Stimulated activated CD8-positive, alpha-beta memory T cell treated with anti-CD3 and anti-CD28 coated beads, Interleukin-15, amount 100 ng/mL, for 48 hours (primary cell): ENCODE measurements around the gene ENTPD1.
"Not testable (repeated sequence)": the region's sequence is repeated elsewhere in the genome, so short reads cannot be mapped to it uniquely, and the experiment has no call there.

Source experiments
- DNase-seq, 2 donors: peaks; one replicate each; pipeline ENCODE4 v3.0.0-alpha.2; 2020; ENCODE audit warnings: low read depth in 2 of 2

The ENTPD1 gene

DNA sequence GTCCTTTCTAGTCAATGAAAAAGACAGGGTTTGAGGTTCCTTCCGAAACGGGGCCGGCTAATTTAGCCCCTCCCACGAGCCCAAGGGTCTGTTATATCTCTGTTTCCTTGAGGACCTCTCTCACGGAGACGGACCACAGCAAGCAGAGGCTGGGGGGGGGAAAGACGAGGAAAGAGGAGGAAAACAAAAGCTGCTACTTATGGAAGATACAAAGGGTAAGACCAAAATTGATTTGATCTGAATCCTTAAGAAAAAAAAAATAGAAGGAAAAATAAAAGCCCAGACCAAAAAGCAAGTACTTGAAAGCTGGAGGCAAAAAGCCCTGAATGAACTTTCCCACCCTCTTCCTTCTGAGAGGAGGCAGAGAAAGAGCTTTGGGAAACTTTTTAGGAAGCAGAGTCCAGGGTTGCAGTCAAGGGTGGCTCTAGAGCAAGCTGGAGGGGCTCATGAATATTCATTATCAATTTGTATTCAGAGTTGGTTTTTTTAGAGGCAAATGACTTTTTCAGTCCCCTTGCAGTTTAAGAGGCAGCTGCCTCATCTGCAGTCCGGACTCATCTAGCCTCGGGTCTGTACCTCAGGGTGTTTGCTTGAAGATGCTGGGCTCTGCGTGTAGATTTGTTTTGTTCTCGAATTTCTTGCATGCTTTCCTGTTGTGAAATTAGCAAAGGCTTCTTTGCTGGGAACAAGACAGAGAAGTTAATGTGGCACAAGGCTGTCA lies at the start of gene ENTPD1:
ENTPD1 (plus strand) TSS at position 123 of the 721 bp plus-strand sequence; CDS start at position 200, 77 bp downstream.
- no peak for DNase-seq

DNA sequence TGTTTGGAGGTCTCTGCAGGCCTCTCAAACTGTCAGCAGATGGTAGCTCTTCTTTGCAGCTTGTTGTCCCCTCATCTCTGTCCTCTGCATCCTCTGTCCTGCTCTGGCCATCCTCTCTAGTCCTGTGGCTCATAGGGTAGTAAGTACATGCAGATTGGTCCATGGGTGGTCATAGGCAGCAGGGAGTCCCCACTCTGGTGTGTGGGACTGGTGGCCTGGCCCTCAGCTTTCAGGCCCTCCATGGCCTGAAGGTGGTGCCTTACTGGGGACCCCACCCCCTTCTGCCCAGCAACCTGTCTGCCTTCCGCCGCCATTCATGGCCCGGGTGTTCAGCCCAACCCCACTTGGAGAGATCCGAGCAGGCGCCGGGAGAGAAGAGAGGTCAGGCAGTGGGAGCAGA lies 49.4 kb upstream of the ENTPD1 start:
- no peak for DNase-seq

GRCh38 chr10:95706990-95707389 lies 49.0 kb upstream of the ENTPD1 start:
- DNase-seq: no peak

DNA sequence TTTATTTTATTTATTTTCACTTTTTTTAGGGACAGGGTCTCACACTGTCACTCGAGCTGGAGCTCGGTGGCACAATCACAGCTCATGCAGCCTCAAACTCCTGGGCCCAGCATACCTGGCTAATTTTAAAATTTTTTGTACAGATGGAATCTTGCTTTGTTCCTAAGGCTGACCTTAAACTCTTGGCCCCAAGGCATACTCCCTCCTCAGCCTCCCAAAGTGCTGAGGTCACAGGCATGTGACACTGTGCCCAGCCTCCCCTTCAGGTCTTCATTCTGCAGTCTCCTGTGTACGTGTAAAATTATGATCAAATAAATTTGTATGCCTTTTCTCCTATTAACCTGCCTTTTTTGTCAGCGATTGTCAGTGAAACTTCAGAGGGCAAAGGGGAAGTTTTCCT lies 44.5 kb upstream of the ENTPD1 start:
- DNase-seq: no peak

DNA sequence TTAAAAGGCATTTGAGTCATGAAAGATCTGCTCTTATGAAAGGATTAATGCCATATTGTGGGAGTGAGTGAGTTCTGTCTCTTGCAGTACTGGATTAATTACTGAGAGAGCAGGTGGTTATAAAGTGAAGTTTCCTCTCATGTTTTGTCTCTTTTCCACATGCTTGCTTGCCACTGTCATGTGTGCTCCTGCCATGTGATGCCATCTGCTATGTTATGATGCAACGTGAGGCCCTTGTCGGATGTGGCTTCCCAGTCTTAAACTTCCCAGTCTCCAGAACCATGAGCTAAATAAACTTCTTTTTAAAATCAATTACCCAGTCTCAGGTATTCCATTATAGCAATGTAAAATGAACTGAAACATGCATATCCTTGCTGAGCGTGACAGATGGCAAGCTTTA lies 39.5 kb upstream of the ENTPD1 start:
- DNase-seq: no peak

- no peak for DNase-seq
Measured at GRCh38 chr10:95716866-95717265, 39.1 kb upstream of the ENTPD1 start.

GRCh38 chr10:95720745-95721144 lies 35.2 kb upstream of the ENTPD1 start:
- DNase-seq: not testable (repeated sequence)

GRCh38 chr10:95722496-95722895 lies 33.5 kb upstream of the ENTPD1 start:
- not testable (repeated sequence) for DNase-seq

GRCh38 chr10:95728526-95728925 lies 27.4 kb upstream of the ENTPD1 start:
- DNase-seq: no peak

DNA sequence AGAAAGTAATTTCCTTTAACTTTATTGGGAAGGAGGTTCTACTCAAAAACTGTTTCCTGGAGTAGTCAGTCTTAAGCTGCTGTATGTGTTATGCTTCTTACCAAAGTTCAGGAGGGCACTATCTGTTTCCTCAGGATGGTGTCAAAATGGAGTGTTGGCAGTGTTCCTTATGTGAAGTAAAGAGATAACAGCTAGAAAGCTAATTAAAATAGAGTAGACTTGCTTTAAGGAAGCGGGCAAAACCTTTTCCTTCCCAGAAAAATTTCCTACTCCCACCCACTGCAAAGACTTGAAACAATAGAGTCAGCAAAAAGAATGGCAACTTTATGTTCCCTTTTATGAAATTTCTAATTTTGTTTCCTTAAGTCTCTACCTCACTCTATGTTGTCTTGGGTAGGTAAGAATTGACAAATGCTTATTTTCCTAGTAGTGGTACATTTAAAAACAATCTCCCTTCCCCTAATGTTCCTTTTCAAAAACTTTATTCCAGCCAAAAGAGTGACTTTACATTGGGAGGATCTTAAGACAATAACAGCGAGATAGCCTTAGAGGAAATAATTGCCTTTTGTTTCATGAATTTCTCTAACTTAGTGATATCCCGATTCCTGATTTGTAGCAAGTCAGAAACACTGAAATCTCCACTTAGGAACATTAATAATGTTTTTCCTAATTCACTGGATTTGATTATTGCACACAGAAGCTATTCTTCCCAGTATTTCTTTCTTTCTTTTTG lies 26.5 kb upstream of the ENTPD1 start:
- DNase-seq: no peak

DNA sequence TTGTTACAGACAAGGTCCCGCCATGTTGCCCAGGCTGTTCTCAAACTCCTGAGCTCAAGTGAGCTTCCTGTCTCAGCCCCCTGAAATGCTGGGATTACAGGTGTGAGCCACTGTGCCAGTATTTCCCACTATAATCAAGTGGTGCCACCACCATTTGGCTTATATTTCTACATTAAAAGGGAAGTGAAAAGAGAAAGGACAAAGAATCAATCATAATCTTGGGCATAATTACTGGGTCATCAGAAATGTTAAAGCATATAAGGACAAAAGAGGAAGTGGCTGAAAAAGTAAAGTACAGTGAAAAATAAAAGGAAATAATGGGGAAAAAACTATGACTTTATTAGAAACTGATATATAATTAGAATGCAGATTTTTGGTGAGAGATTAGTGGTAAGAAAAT lies 25.7 kb upstream of the ENTPD1 start:
- no peak for DNase-seq

DNA sequence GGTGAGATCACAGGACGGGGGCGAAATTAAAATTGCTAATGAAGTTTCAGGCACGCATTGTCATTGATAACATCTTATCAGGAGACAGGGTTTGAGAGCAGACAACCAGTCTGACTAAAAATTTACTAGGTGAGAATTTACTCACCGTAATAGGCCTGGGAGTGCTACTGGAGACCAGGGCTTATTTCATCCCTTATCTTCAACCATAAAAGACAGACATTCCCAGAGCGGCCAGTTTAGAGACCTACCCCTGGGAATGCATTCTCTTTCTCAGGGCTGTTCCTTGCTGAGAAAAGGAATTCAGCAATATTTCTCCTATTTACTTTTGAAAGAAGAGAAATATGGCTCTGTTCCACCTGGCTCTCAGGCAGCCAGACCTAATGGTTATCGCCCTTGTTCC lies 23.1 kb upstream of the ENTPD1 start:
- DNase-seq: not testable (repeated sequence)

DNA sequence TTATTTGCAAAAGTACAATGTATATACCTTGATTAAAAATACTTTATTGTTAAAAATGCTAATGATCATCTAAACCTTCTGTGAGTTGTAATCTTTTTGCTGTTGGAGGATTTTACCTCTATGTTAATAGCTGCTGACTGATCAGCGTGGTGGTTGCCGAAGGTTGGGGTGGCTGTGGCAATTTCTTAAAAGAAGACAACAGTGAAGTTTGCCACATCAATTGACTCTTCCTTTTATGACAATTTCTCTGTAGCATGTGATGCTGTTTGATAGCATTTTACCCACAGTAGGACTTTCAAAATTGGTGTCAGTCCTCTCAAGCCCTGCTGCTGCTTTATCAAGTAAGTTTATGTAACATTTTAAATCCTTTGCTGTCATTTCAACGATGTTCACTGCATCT lies 16.9 kb upstream of the ENTPD1 start:
- DNase-seq: no peak

DNA sequence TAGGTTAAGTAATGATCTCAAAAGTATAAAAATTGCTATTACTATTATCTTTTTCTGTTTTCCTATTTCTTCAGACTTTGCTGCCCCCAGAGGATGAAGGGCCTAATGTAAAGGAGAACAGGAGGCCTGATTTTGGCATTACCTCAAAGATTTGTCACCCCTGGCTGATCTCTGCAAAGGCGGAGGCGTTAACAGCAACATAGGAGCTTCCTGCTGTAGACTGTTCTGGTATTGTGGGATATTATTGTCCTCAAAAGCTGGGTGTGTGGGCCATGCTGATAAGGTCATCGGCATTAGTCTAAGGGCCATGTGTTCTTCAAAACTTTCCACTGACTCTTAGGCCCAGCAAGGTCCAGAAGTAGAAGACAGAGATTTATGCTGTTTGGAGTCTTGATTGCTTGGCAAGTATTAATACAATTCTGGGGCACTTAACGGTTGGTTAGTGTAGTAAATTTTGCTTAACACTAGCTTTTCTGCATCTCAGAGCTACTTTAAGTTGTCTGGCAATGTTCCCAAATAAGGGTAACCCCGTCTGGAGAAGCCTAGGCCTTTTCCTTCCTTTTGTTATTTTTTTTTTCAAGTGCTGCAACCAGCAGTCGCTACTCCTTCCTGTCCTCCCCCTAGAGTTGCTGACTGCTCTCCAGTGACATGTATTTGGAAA lies 14.0 kb upstream of the ENTPD1 start:
- DNase-seq: no peak

GRCh38 chr10:95742485-95742884 lies 13.5 kb upstream of the ENTPD1 start:
- no peak for DNase-seq

- no peak for DNase-seq
Measured at GRCh38 chr10:95742962-95743535, 12.9 kb upstream of the ENTPD1 start.

- DNase-seq: no peak
Measured at GRCh38 chr10:95745501-95745900, 10.5 kb upstream of the ENTPD1 start.

DNA sequence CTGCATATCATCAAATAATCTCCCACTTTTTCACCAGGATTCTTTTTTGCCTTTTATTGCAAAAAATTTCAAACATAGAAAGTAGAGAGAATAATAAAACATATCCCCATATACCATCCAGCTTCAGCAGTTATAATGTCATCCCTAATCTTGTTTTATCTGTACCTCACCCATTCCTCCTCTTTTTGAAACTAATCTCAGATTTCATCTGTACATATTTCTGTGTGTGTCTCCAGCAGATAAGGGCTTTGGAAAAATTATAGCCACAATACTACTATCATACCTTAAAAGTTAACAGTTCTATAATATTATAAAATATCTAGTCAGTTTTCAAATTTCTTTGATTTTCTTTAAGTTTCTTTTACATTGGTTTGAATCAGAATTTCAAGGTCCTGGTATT lies 7.6 kb upstream of the ENTPD1 start:
- DNase-seq: no peak

DNA sequence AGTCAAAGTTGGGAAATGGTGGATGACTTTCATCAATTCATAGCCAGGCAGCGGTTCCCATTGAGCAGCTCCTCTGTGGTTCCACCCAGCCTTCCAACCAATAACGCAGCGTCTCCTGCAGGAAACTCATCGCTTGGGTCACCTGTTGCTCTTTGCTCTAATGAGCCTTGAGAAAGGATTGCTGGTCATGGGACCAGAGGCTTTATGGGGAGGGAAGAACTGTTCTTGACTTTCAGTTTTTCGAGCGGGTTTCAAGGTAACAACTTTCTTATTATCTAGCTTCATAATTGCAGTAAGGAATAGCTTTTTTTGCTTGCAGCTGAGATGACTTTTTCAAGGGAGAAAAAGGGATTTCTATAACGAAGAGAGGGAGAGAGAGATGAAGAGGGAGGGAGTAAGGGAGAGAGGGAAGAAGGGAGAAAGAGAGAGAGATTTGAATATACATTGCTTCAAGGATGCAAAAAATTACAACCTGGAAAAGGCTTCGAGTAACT lies 405 bp upstream of the ENTPD1 start:
- no peak for DNase-seq

DNA sequence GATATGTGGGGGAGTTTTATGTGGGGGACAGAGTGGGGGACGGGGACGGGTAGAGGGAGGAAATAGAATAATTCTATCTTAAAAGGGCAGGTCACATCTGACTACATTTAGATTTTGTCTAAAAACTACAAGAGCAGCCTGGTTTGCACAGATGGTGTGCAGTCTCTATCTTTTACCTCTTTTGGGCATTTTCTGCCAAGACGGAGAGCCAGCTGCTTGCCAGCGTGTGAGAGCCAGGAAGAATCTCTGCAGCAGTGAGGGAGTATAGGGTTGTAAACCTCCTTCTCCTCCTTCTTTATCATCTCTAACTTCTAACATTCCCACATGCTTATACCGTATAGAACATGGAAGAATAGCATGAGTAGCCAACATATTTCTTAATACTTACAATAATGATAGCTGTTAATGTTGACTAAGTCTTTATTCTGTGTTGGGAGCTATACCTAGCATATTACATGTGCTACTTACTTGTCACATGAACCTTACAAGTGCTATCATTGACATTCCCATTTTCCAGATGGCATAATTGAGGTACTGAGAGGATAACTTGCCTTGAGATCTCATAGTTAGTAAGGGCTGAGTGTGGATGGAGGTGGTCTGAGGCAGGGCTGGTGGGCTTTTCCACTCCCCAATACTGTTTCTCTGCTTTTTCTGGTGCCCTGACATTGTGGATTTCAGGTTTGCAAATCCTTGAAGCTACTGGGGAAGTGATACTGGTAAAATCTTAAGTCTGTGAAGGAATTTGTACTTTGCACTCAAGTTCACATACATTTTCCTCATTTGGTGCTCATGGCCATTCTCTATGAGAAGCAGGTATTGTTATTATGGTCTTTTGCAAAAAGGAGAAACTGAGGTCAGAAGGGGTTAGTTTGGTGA lies 1.1 kb downstream of the ENTPD1 start:
- no peak for DNase-seq

DNA sequence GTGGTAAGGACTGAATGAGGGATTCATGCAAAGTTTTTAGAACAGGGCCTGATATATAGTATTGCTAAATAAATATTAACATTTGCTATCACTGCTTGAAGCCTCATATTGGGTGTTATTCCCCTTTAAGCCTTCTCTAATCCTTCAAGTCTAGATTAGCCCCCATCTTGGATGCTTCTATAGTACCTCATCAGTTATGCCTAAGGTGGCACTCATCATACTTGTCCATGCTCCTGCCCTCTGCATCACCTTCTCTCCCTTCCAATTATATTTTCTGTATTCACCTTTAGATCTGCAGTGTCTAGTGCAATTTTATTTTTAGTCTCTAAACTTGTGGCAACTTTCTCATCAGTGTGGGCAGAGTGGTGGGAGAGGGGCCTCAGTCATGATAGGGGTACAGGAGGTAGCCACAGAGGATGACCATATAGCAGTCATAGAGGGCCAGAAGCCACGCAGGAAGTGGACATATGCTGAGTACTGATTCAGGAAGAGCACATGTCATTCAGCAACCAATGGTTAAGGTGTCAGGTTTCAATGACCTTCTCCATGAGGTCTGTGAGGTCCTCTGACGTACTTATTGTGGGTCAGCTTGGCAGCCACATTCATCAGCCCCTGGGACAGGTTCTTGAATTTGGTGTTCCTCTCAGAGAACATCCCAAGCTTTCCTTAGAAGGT lies 2.5 kb downstream of the ENTPD1 start:
- peak in 1 of 2 donors; percentile 16 for DNase-seq
